ENCODE results near the gene KRT1. TPM values are rescaled to one million over a fixed set of nuclear protein-coding genes. Genes with fewer than 3 reads are reported as not detected.

The KRT1 gene
- total RNA-seq, 2 donors from 2014 or later, result not detected

Other genes with a start within 250 kb of the KRT1 start
- gene KRT75, start 246.0 kb downstream of the KRT1 start, total RNA-seq, result not detected
- gene KRT6B, start 228.3 kb downstream of the KRT1 start, total RNA-seq, result not detected
- not detected for gene KRT6C, start 206.6 kb downstream of the KRT1 start, total RNA-seq
- gene KRT6A, start 187.2 kb downstream of the KRT1 start, total RNA-seq, result not detected
- not detected for gene KRT5, start 160.0 kb downstream of the KRT1 start, total RNA-seq
- not detected for gene KRT71, start 127.3 kb downstream of the KRT1 start, total RNA-seq
- not detected for gene KRT74, start 106.6 kb downstream of the KRT1 start, total RNA-seq
- gene KRT72, start 78.9 kb downstream of the KRT1 start, total RNA-seq, result 1 to 10 TPM; 1.4 to 7.7 TPM
- gene KRT73, start 61.8 kb downstream of the KRT1 start, total RNA-seq, result 1 to 10 TPM in 1 of 2 donors, under 1 TPM in 1; 0.98 to 4.9 TPM
- not detected for gene KRT2, start 28.2 kb downstream of the KRT1 start, total RNA-seq
- not detected for gene KRT77, start 23.1 kb upstream of the KRT1 start, total RNA-seq
- not detected for gene KRT76, start 96.9 kb upstream of the KRT1 start, total RNA-seq
- gene KRT3, start 115.7 kb upstream of the KRT1 start, total RNA-seq, result under 1 TPM in 1 of 2 donors, not detected in 1; 0.09 TPM
- not detected for gene KRT4, start 133.7 kb upstream of the KRT1 start, total RNA-seq
- under 1 TPM; 0.12 to 0.25 TPM for gene KRT79, start 153.9 kb upstream of the KRT1 start, total RNA-seq
- gene KRT78, start 168.6 kb upstream of the KRT1 start, total RNA-seq, result not detected
- gene KRT8, start 224.7 kb upstream of the KRT1 start, total RNA-seq, result under 1 TPM; 0.34 to 0.66 TPM